Vagina (tissue), 2 donors: ENCODE results near the gene ANKS1B.

ENCODE experiments used
- CTCF ChIP-seq, 3 experiments: fragments of 450-650 bp in 2 of 3; fragments of 200-600 bp in 1 of 3; sonication (generic) in 1 of 3; IDR thresholded peaks; one replicate each; pipeline ENCODE4 v1.5.1; 2017 to 2019; ENCODE audit warnings: antibody characterized with exemption in 3 of 3, mild to moderate bottlenecking in 2 of 3, moderate library complexity in 2 of 3
- POLR2A ChIP-seq, 2 donors: fragments of 450-650 bp; IDR thresholded peaks; one replicate each; pipeline ENCODE4 v1.6.1; 2017; ENCODE audit warnings: antibody characterized with exemption in 2 of 2, mild to moderate bottlenecking in 2 of 2, moderate library complexity in 2 of 2
- POLR2AphosphoS5 ChIP-seq, 2 donors: sonication (generic); formaldehyde crosslinking; IDR thresholded peaks; one replicate each; pipeline ENCODE4 v1.9.0; 2017; ENCODE audit warnings: antibody characterized with exemption in 2 of 2, mild to moderate bottlenecking in 2 of 2, low read depth in 1 of 2; ENCODE audit not compliant: insufficient read depth in 1 of 2

DNA sequence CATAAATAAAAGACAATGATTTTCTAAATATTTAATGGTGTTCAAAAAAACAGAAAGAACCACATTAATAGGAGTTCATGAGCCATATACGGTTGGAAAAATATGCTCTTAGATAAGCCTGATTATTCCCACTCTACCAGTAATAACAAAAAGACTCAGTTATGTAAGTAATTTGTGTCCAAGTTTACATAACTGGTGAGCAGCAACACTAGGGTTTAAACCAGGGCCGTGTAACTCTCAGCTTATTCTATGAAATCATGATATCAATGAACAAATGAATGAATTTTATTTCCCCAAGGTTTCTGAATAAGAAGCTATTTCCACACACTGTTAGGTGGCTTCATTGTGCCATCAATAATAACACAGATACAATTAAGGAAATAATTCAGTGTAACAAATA, 238.8 kb downstream of the ANKS1B start:
- TF ChIP-seq CTCF (IDR thresholded peaks at IDR 0.05) (no peak), POLR2A (IDR thresholded peaks at IDR 0.05) (no peak), POLR2AphosphoS5 (IDR thresholded peaks at IDR 0.05; ENCODE audit: insufficient read depth in 1 of 2, low read depth in 1 of 2) (no peak)
